HCT116 (cell line): Measurements from ENCODE around the gene SLC2A9.
A peak's percentile ranks its signal among the peaks of the same experiment; 100 is the strongest.

Experiments
- CTCF ChIP-seq, 3 experiments: fragments of 200-600 bp in 1 of 3; sonication (generic) in 1 of 3; IDR thresholded peaks in 2 of 3; conservative IDR thresholded peaks in 1 of 3; 2 replicates each; pipeline ENCODE4 v1.5.1; 2012 to 2017; ENCODE audit warnings: low read depth in 2 of 3, low read length in 2 of 3, antibody characterized with exemption in 1 of 3, borderline replicate concordance in 1 of 3, control low read depth in 1 of 3, mild to moderate bottlenecking in 1 of 3, mixed read lengths in 1 of 3, mixed run types in 1 of 3, moderate library complexity in 1 of 3; ENCODE audit not compliant: insufficient read depth in 1 of 3
- EGR1 ChIP-seq: IDR thresholded peaks from 2 replicates; pipeline ENCODE4 v1.6.1; 2012; ENCODE audit warnings: low read depth
- FOSL1 ChIP-seq: IDR thresholded peaks from 2 replicates; pipeline ENCODE4 v1.6.1; 2012; ENCODE audit warnings: low read depth
- POLR2A ChIP-seq: IDR thresholded peaks from 2 replicates; pipeline ENCODE4 v1.7.0; 2011; ENCODE audit warnings: borderline replicate concordance; ENCODE audit not compliant: insufficient read depth, insufficient read length; ENCODE audit errors: extremely low read depth
- POLR2AphosphoS5 ChIP-seq: IDR thresholded peaks from 2 replicates; pipeline ENCODE4 v1.6.1; 2011; ENCODE audit warnings: mild to moderate bottlenecking, low read depth, low read length, moderate library complexity

GRCh38 chr4:10006601-10007435 is 14.5 kb downstream of the SLC2A9 start:
- no peak for TF ChIP-seq CTCF (IDR thresholded peaks at IDR 0.05 in 2 of 3, conservative IDR thresholded peaks at IDR 0.05 in 1 of 3; ENCODE audit: borderline replicate concordance in 1 of 3, insufficient read depth in 1 of 3, low read depth in 2 of 3, low read length in 2 of 3)
- no peak for TF ChIP-seq EGR1
- TF ChIP-seq POLR2A = no peak
- TF ChIP-seq FOSL1 = peak; percentile 80
- TF ChIP-seq POLR2AphosphoS5 = 0 out of 2 replicates have a peak, but pooled peaks have one; percentile 27
